HCT116 (cell line): ENCODE measurements around the gene MOB3A.

Experiments used
- EZH2 ChIP-seq: fragments of 200-600 bp; sonication (generic); IDR thresholded peaks from 2 replicates; pipeline ENCODE4 v1.6.1; 2017; ENCODE audit warnings: antibody characterized with exemption, mixed run types
- POLR2A ChIP-seq: IDR thresholded peaks from 2 replicates; pipeline ENCODE4 v1.7.0; 2011; ENCODE audit warnings: borderline replicate concordance; ENCODE audit not compliant: insufficient read depth, insufficient read length; ENCODE audit errors: extremely low read depth
- POLR2AphosphoS5 ChIP-seq: IDR thresholded peaks from 2 replicates; pipeline ENCODE4 v1.6.1; 2011; ENCODE audit warnings: mild to moderate bottlenecking, low read depth, low read length, moderate library complexity
- SIN3A ChIP-seq: IDR thresholded peaks from 2 replicates; pipeline ENCODE4 v1.6.1; 2012; ENCODE audit warnings: low read depth
- SP1 ChIP-seq: IDR thresholded peaks from 2 replicates; pipeline ENCODE4 v1.6.1; 2012; ENCODE audit warnings: low read depth
- YY1 ChIP-seq: IDR thresholded peaks from 2 replicates; pipeline ENCODE4 v1.6.1; 2011; ENCODE audit warnings: low read length, low read depth, moderate library complexity, mild to moderate bottlenecking; ENCODE audit not compliant: insufficient replicate concordance; ENCODE audit errors: extremely low read depth
- TF ChIP-seq, protein P1 (sequence below), 3 experiments: fragments of 200-600 bp in 1 of 3; sonication (generic) in 1 of 3; IDR thresholded peaks in 2 of 3; conservative IDR thresholded peaks in 1 of 3; 2 replicates each; pipeline ENCODE4 v1.5.1; 2012 to 2017; ENCODE audit warnings: low read depth in 2 of 3, low read length in 2 of 3, antibody characterized with exemption in 1 of 3, borderline replicate concordance in 1 of 3, control low read depth in 1 of 3, mild to moderate bottlenecking in 1 of 3, mixed read lengths in 1 of 3, mixed run types in 1 of 3, moderate library complexity in 1 of 3; ENCODE audit not compliant: insufficient read depth in 1 of 3
- TF ChIP-seq, protein P2 (sequence below): IDR thresholded peaks from 2 replicates; pipeline ENCODE4 v1.6.1; 2012
- TF ChIP-seq, protein P3 (sequence below): IDR thresholded peaks from 2 replicates; pipeline ENCODE4 v1.6.1; 2012

DNA sequence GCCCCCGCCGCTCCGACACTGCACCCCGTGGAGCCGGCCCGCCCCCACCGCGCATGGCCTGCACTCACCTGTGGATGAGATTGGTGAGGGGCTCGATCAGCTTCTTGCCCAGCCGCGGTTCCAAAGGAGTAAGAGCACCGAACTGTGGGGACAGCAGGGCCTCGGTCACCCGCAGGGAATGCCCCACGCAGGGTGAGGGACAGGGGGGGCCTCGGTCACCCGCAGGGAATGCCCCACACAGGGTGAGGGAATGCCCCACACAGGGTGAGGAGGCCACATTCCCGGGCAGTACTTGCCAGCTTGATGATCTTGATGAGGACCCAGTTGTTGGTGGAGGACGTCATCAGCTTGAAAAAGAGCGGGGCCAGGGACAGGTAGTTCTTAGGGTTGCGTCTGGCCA, 32.9 kb upstream of the MOB3A start:
- TF ChIP-seq POLR2A (no peak), YY1 (no peak), EZH2 (no peak), POLR2AphosphoS5 (no peak), SP1 (no peak), SIN3A (no peak)
- TF ChIP-seq, protein P1, sequence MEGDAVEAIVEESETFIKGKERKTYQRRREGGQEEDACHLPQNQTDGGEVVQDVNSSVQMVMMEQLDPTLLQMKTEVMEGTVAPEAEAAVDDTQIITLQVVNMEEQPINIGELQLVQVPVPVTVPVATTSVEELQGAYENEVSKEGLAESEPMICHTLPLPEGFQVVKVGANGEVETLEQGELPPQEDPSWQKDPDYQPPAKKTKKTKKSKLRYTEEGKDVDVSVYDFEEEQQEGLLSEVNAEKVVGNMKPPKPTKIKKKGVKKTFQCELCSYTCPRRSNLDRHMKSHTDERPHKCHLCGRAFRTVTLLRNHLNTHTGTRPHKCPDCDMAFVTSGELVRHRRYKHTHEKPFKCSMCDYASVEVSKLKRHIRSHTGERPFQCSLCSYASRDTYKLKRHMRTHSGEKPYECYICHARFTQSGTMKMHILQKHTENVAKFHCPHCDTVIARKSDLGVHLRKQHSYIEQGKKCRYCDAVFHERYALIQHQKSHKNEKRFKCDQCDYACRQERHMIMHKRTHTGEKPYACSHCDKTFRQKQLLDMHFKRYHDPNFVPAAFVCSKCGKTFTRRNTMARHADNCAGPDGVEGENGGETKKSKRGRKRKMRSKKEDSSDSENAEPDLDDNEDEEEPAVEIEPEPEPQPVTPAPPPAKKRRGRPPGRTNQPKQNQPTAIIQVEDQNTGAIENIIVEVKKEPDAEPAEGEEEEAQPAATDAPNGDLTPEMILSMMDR (IDR thresholded peaks at IDR 0.05 in 2 of 3, conservative IDR thresholded peaks at IDR 0.05 in 1 of 3; ENCODE audit: borderline replicate concordance in 1 of 3, insufficient read depth in 1 of 3, low read depth in 2 of 3, low read length in 2 of 3) = no peak
- TF ChIP-seq, protein P2, sequence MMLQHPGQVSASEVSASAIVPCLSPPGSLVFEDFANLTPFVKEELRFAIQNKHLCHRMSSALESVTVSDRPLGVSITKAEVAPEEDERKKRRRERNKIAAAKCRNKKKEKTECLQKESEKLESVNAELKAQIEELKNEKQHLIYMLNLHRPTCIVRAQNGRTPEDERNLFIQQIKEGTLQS = no peak
- TF ChIP-seq, protein P3, sequence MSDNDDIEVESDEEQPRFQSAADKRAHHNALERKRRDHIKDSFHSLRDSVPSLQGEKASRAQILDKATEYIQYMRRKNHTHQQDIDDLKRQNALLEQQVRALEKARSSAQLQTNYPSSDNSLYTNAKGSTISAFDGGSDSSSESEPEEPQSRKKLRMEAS = no peak
